HEK293 (cell line): ENCODE data around the gene CCDC32.

Experiments used
- CTCF ChIA-PET: fragments of 350-600 bp; formaldehyde crosslinking; extraction: SDS; loops from one replicate; lab custom pipeline; 2021; ENCODE audit warnings: antibody characterized with exemption; lab: Yijun Ruan, JAX
- POLR2A ChIA-PET: fragments of 300-600 bp; formaldehyde crosslinking; extraction: SDS; loops from one replicate; lab custom pipeline; 2020; ENCODE audit warnings: antibody characterized with exemption, inconsistent platforms; lab: Yijun Ruan, JAX
- H3K27ac ChIP-seq: fragments of 200-500 bp; sonication (Bioruptor generic); 2 replicates; pipeline ENCODE4 v1.5.1; 2014; ENCODE audit warnings: low read depth, low read length, control low read depth, inconsistent platforms; ENCODE audit errors: extremely low read depth
- H3K36me3 ChIP-seq, 2 experiments: fragments of 200-500 bp in 1 of 2; sonication (Bioruptor generic) in 1 of 2; 1 replicate in 1 of 2; 2 replicates in 1 of 2; pipeline ENCODE4 v1.5.1; 2014 to 2017; ENCODE audit warnings: inconsistent platforms in 2 of 2, low read length in 2 of 2; ENCODE audit not compliant: control insufficient read depth in 2 of 2, insufficient read depth in 1 of 2
- H3K4me1 ChIP-seq: fragments of 200-500 bp; sonication (Bioruptor generic); 2 replicates; pipeline ENCODE4 v1.5.1; 2014; ENCODE audit warnings: mild to moderate bottlenecking, low read length, inconsistent platforms; ENCODE audit not compliant: control insufficient read depth, insufficient read depth
- H3K4me3 ChIP-seq: 2 replicates; pipeline ENCODE4 v1.5.1; 2011; ENCODE audit warnings: low read depth, mild to moderate bottlenecking, control low read depth, low read length, moderate library complexity
- H3K9me3 ChIP-seq: fragments of 200-500 bp; sonication (Bioruptor generic); 2 replicates; pipeline ENCODE4 v1.5.1; 2014; ENCODE audit warnings: low read depth, low read length, inconsistent platforms; ENCODE audit not compliant: control insufficient read depth, insufficient read depth
- BCL11A ChIP-seq: fragments of 450-650 bp; formaldehyde crosslinking; IDR thresholded peaks from 2 replicates; pipeline ENCODE4 v1.5.1; 2016; ENCODE audit warnings: low read depth, missing biosample characterization, missing genetic modification characterization
- FEZF1 ChIP-seq: fragments of 450-650 bp; formaldehyde crosslinking; IDR thresholded peaks from 2 replicates; pipeline ENCODE4 v1.5.1; 2016; ENCODE audit warnings: missing biosample characterization, missing genetic modification characterization
- KLF1 ChIP-seq: fragments of 450-650 bp; formaldehyde crosslinking; IDR thresholded peaks from 2 replicates; pipeline ENCODE4 v1.5.1; 2016; ENCODE audit warnings: missing biosample characterization, missing genetic modification characterization
- RBAK ChIP-seq: fragments of 450-650 bp; formaldehyde crosslinking; IDR thresholded peaks from 2 replicates; pipeline ENCODE4 v1.5.1; 2016; ENCODE audit warnings: missing biosample characterization, missing genetic modification characterization
- YY1 ChIP-seq: fragments of 450-650 bp; formaldehyde crosslinking; IDR thresholded peaks from 2 replicates; pipeline ENCODE4 v1.5.1; 2018; ENCODE audit warnings: missing biosample characterization, missing genetic modification characterization
- ZFHX2 ChIP-seq: fragments of 450-650 bp; formaldehyde crosslinking; conservative IDR thresholded peaks from 2 replicates; pipeline ENCODE4 v1.5.1; 2016; ENCODE audit warnings: missing biosample characterization, missing genetic modification characterization
- ZNF146 ChIP-seq: fragments of 450-650 bp; formaldehyde crosslinking; IDR thresholded peaks from 2 replicates; pipeline ENCODE4 v1.5.1; 2016; ENCODE audit warnings: missing biosample characterization, missing genetic modification characterization
- ZNF239 ChIP-seq: fragments of 450-650 bp; formaldehyde crosslinking; IDR thresholded peaks from 2 replicates; pipeline ENCODE4 v1.5.1; 2016; ENCODE audit warnings: missing biosample characterization, missing genetic modification characterization
- ZNF266 ChIP-seq: fragments of 450-650 bp; formaldehyde crosslinking; IDR thresholded peaks from 2 replicates; pipeline ENCODE4 v1.5.1; 2016; ENCODE audit warnings: missing biosample characterization, missing genetic modification characterization, low read depth
- ZNF292 ChIP-seq: fragments of 450-650 bp; formaldehyde crosslinking; IDR thresholded peaks from 2 replicates; pipeline ENCODE4 v1.5.1; 2016; ENCODE audit warnings: low read depth, missing biosample characterization, missing genetic modification characterization, borderline replicate concordance
- ZNF394 ChIP-seq: fragments of 450-650 bp; formaldehyde crosslinking; IDR thresholded peaks from 2 replicates; pipeline ENCODE4 v1.5.1; 2016; ENCODE audit warnings: missing biosample characterization, missing genetic modification characterization, mild to moderate bottlenecking, moderate library complexity, borderline replicate concordance
- ZNF548 ChIP-seq: fragments of 450-650 bp; formaldehyde crosslinking; IDR thresholded peaks from 2 replicates; pipeline ENCODE4 v1.5.1; 2016; ENCODE audit warnings: missing biosample characterization, missing genetic modification characterization
- ZNF555 ChIP-seq: fragments of 450-650 bp; formaldehyde crosslinking; conservative IDR thresholded peaks from 2 replicates; pipeline ENCODE4 v1.5.1; 2017; ENCODE audit warnings: missing biosample characterization, mild to moderate bottlenecking, missing genetic modification characterization, inconsistent platforms
- ZNF571 ChIP-seq: fragments of 450-650 bp; formaldehyde crosslinking; IDR thresholded peaks from 2 replicates; pipeline ENCODE4 v1.5.0; 2017; ENCODE audit warnings: missing biosample characterization, missing genetic modification characterization
- ZNF629 ChIP-seq: fragments of 450-650 bp; formaldehyde crosslinking; IDR thresholded peaks from 2 replicates; pipeline ENCODE4 v1.5.1; 2017; ENCODE audit warnings: missing biosample characterization, missing genetic modification characterization
- ZNF658 ChIP-seq: fragments of 450-650 bp; formaldehyde crosslinking; IDR thresholded peaks from 2 replicates; pipeline ENCODE4; 2016; ENCODE audit warnings: missing biosample characterization, missing genetic modification characterization
- ZNF701 ChIP-seq: fragments of 450-650 bp; formaldehyde crosslinking; IDR thresholded peaks from 2 replicates; pipeline ENCODE4 v1.5.1; 2016; ENCODE audit warnings: missing biosample characterization, missing genetic modification characterization
- ZNF777 ChIP-seq: fragments of 450-650 bp; formaldehyde crosslinking; IDR thresholded peaks from 2 replicates; pipeline ENCODE4 v1.5.1; 2017; ENCODE audit warnings: missing biosample characterization, missing genetic modification characterization, borderline replicate concordance
- ZNF830 ChIP-seq: fragments of 450-650 bp; IDR thresholded peaks from 2 replicates; pipeline ENCODE4 v1.5.0; 2018; ENCODE audit warnings: missing biosample characterization, missing genetic modification characterization, low read depth, mild to moderate bottlenecking, moderate library complexity
- ZNF843 ChIP-seq: fragments of 450-650 bp; formaldehyde crosslinking; IDR thresholded peaks from 2 replicates; pipeline ENCODE4 v1.5.1; 2016; ENCODE audit warnings: missing biosample characterization, missing genetic modification characterization
- TF ChIP-seq, protein P1 (sequence below): fragments of 450-650 bp; formaldehyde crosslinking; IDR thresholded peaks from 2 replicates; pipeline ENCODE4 v1.5.1; 2016; ENCODE audit warnings: missing biosample characterization, missing genetic modification characterization
- TF ChIP-seq, protein P2 (sequence below): fragments of 450-650 bp; formaldehyde crosslinking; IDR thresholded peaks from 2 replicates; pipeline ENCODE4 v1.5.1; 2017; ENCODE audit warnings: missing biosample characterization, missing genetic modification characterization
- TF ChIP-seq, protein P3 (sequence below): fragments of 450-650 bp; formaldehyde crosslinking; IDR thresholded peaks from 2 replicates; pipeline ENCODE4 v1.5.1; 2016; ENCODE audit warnings: missing biosample characterization, missing genetic modification characterization
- TF ChIP-seq, protein P4 (sequence below): fragments of 450-650 bp; formaldehyde crosslinking; IDR thresholded peaks from 2 replicates; pipeline ENCODE4 v1.5.1; 2016; ENCODE audit warnings: missing biosample characterization, missing genetic modification characterization

Gene CCDC32

DNA sequence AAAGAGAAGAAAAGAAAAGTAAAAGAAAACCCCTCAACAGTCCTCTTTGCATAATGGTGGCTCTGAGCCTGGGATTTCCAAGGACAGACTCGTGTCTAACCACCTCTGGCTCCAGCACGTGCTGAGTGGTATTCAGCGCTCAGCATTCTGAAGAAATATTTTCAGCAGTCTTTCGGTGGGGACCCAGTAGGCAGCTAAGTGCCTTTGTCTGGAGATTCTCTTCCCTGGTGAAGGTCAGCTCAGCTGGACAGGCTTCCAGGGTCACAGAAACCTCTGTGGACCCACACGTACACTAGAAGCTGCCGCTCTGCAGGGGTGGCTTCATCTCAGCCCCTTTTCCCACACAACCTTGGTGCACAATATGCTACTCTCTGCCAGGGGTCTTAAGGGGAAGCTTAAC lies 36.0 kb downstream of the CCDC32 start (continued):
- TF ChIP-seq ZNF239 (no peak), ZFHX2 (tag by site-specific recombination) (no peak), ZNF555 (no peak), ZNF658 (tag by site-specific recombination) (no peak), ZNF843 (no peak)
- TF ChIP-seq, protein P1, sequence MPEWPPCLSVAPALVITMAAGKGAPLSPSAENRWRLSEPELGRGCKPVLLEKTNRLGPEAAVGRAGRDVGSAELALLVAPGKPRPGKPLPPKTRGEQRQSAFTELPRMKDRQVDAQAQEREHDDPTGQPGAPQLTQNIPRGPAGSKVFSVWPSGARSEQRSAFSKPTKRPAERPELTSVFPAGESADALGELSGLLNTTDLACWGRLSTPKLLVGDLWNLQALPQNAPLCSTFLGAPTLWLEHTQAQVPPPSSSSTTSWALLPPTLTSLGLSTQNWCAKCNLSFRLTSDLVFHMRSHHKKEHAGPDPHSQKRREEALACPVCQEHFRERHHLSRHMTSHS (tag by site-specific recombination): no peak

DNA sequence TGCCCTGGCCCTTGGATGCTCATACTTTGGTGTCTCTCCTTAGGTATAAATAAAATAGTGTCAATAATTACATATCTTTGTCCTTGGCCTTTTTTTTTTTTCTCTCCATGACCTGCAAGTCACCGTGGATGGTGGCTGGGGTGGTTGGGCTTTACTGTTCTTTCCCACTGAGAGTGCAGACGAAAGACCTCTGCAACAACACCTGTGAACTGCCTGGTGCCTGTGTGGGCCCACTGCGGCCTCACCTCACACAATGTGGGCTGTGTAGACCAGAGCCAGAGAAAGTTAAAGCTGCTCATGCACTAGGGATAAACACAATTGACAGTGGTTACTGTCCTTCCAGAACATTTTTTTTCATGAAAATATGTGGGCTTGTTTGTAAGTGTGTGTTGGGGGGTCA lies 39.0 kb downstream of the CCDC32 start:
- POLR2A ChIA-PET: no interaction called here
- no peak for TF ChIP-seq RBAK (tag by site-specific recombination)
- TF ChIP-seq ZNF571 (tag by site-specific recombination): no peak
- TF ChIP-seq, protein P2, sequence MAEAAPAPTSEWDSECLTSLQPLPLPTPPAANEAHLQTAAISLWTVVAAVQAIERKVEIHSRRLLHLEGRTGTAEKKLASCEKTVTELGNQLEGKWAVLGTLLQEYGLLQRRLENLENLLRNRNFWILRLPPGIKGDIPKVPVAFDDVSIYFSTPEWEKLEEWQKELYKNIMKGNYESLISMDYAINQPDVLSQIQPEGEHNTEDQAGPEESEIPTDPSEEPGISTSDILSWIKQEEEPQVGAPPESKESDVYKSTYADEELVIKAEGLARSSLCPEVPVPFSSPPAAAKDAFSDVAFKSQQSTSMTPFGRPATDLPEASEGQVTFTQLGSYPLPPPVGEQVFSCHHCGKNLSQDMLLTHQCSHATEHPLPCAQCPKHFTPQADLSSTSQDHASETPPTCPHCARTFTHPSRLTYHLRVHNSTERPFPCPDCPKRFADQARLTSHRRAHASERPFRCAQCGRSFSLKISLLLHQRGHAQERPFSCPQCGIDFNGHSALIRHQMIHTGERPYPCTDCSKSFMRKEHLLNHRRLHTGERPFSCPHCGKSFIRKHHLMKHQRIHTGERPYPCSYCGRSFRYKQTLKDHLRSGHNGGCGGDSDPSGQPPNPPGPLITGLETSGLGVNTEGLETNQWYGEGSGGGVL (tag by site-specific recombination): no peak
- TF ChIP-seq ZNF843: no peak
- no peak for TF ChIP-seq FEZF1 (tag by site-specific recombination)
- TF ChIP-seq ZNF146 (tag by site-specific recombination): no peak
- TF ChIP-seq ZNF394 (tag by site-specific recombination): no peak
- TF ChIP-seq, protein P3, sequence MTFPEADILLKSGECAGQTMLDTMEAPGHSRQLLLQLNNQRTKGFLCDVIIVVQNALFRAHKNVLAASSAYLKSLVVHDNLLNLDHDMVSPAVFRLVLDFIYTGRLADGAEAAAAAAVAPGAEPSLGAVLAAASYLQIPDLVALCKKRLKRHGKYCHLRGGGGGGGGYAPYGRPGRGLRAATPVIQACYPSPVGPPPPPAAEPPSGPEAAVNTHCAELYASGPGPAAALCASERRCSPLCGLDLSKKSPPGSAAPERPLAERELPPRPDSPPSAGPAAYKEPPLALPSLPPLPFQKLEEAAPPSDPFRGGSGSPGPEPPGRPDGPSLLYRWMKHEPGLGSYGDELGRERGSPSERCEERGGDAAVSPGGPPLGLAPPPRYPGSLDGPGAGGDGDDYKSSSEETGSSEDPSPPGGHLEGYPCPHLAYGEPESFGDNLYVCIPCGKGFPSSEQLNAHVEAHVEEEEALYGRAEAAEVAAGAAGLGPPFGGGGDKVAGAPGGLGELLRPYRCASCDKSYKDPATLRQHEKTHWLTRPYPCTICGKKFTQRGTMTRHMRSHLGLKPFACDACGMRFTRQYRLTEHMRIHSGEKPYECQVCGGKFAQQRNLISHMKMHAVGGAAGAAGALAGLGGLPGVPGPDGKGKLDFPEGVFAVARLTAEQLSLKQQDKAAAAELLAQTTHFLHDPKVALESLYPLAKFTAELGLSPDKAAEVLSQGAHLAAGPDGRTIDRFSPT (tag by site-specific recombination): no peak
- TF ChIP-seq BCL11A: no peak
- no peak for TF ChIP-seq ZNF830 (tag by site-specific recombination)
- TF ChIP-seq ZNF266 (tag by site-specific recombination): no peak
- no peak for TF ChIP-seq ZNF777 (tag by site-specific recombination)
- TF ChIP-seq, protein P4, sequence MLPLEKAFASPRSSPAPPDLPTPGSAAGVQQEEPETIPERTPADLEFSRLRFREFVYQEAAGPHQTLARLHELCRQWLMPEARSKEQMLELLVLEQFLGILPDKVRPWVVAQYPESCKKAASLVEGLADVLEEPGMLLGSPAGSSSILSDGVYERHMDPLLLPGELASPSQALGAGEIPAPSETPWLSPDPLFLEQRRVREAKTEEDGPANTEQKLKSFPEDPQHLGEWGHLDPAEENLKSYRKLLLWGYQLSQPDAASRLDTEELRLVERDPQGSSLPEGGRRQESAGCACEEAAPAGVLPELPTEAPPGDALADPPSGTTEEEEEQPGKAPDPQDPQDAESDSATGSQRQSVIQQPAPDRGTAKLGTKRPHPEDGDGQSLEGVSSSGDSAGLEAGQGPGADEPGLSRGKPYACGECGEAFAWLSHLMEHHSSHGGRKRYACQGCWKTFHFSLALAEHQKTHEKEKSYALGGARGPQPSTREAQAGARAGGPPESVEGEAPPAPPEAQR (tag by site-specific recombination): no peak
- no peak for TF ChIP-seq KLF1 (tag by site-specific recombination)
- no peak for TF ChIP-seq ZNF629 (tag by site-specific recombination)
- no peak for TF ChIP-seq YY1
- no peak for TF ChIP-seq ZNF701 (tag by site-specific recombination)
- TF ChIP-seq ZNF292 (tag by site-specific recombination): no peak
- no peak for TF ChIP-seq ZNF548
- TF ChIP-seq, all 188 proteins: peak for 0
- Histone ChIP-seq H3K36me3 (no peaks in the 10 kb centered on the region), H3K27ac (no peak overlapping the region), H3K9me3 (no peaks in the 10 kb centered on the region), H3K4me3 (no peak overlapping the region), H3K4me1 (no peaks in the 10 kb centered on the region)
- CTCF ChIA-PET: no interaction called here
